Peyer's patch (tissue), 4 donors: ENCODE measurements around the gene FAU. TPM values are rescaled to one million over a fixed set of nuclear protein-coding genes. Genes with fewer than 3 reads are reported as not detected.

Source experiments
- DNase-seq, 3 donors: peaks; one replicate each; pipeline ENCODE4 v3.0.0-alpha.2; 2017 to 2019
- H3K27ac ChIP-seq, 4 donors: fragments of 200-600 bp; sonication (generic); one replicate each; pipeline ENCODE4 v1.5.1; 2016 to 2019
- H3K27me3 ChIP-seq, 2 donors: fragments of 200-600 bp; sonication (generic); one replicate each; pipeline ENCODE4 v1.5.1; 2019
- H3K36me3 ChIP-seq, 3 donors: fragments of 200-600 bp; sonication (generic); one replicate each; pipeline ENCODE4 v1.5.1; 2016 to 2019
- H3K4me1 ChIP-seq, 4 donors: fragments of 200-600 bp; sonication (generic); one replicate each; pipeline ENCODE4 v1.5.1; 2016 to 2019
- H3K4me3 ChIP-seq, 4 donors: fragments of 200-600 bp; sonication (generic); 1 replicate in 3 of 4; 2 replicates in 1 of 4; pipeline ENCODE4 v1.5.1; 2016 to 2019; ENCODE audit warnings: mild to moderate bottlenecking in 1 of 4
- H3K9me3 ChIP-seq, 4 donors: fragments of 200-600 bp; sonication (generic); one replicate each; pipeline ENCODE4 v1.5.1; 2016 to 2019; ENCODE audit warnings: mild to moderate bottlenecking in 1 of 4
- CTCF ChIP-seq, 6 experiments: fragments of 450-650 bp in 4 of 6; fragments of 200-600 bp in 2 of 6; sonication (generic) in 1 of 6; IDR thresholded peaks; one replicate each; pipeline ENCODE4 v1.5.1; 2017 to 2019; ENCODE audit warnings: antibody characterized with exemption in 6 of 6, mild to moderate bottlenecking in 3 of 6, moderate library complexity in 1 of 6
- POLR2A ChIP-seq, 2 donors: fragments of 450-650 bp; IDR thresholded peaks; one replicate each; pipeline ENCODE4 v1.5.1; 2017; ENCODE audit warnings: antibody characterized with exemption in 2 of 2, mild to moderate bottlenecking in 2 of 2, moderate library complexity in 2 of 2
- total RNA-seq, 4 donors: library from RNA; depleted of rRNA; stranded (reverse); fragments of >200 nt; gene quantifications; one replicate each; pipeline ENCODE4 v1.1.0, GENCODE V29; 2016

Gene FAU
- total RNA-seq, 4 donors from 2014 or later: 412 to 714 (median 579) TPM

DNA sequence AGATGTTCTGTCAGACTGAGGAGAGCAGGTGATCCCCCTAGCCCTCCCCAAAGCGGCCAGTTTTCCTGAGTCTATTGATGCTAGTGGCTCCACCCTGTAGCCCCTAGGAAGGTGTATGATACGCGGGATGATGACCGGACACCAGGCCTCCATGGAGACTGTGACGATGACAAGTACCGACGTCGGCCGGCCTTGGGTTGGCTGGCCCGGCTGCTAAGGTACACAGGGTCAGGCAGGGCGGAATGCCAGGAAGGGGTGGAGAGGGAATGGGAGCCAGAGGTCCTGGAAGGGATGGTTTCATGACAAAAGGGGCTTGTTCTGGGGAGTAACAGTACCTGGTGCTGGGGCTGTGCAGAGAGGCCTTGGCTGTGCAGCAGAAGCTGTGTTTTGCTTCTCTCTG, 34.7 kb downstream of the FAU start:
- TF ChIP-seq CTCF (IDR thresholded peaks at IDR 0.05): no peak
- no peak for TF ChIP-seq POLR2A (IDR thresholded peaks at IDR 0.05)
- Histone ChIP-seq H3K4me3 (no peak overlapping the region), H3K27me3 (no peaks in the 10 kb centered on the region), H3K4me1 (peaks cover 6 to 21% (median 8%) of the 10 kb centered on the region in 4 donors), H3K36me3 (peaks cover 0 to 46% (median 0%) of the 10 kb centered on the region in 3 donors), H3K27ac (no peak overlapping the region), H3K9me3 (no peaks in the 10 kb centered on the region)
- no peak for DNase-seq

DNA sequence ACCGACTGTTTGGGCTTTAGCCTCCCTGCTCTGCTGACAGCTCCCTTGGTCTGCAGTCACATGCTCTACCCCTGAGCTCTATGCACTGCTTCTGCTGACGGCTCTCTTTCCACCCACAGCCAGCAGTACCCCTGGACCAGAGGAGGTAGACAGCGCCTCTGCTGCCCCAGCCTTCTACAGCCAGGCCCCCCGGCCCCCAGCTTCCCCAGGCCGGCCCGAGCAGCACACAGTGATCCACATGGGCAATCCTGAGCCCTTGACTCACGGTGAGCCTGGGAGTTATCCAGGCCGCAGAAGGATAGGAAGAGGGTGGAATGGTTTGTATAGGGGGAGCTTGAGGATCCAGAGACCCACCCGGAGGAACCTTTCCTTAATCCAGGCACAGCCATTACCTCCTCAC, 35.1 kb downstream of the FAU start:
- peaks cover 6 to 21% (median 8%) of the 10 kb centered on the region in 4 donors for H3K4me1 ChIP-seq
- no peaks in the 10 kb centered on the region for H3K27me3 ChIP-seq
- TF ChIP-seq POLR2A (IDR thresholded peaks at IDR 0.05) (no peak), CTCF (IDR thresholded peaks at IDR 0.05) (no peak)
- H3K4me3 ChIP-seq: no peak overlapping the region
- no peaks in the 10 kb centered on the region for H3K9me3 ChIP-seq
- DNase-seq: no peak
- H3K27ac ChIP-seq: no peak overlapping the region
- H3K36me3 ChIP-seq: peaks cover 0 to 46% (median 0%) of the 10 kb centered on the region in 3 donors

DNA sequence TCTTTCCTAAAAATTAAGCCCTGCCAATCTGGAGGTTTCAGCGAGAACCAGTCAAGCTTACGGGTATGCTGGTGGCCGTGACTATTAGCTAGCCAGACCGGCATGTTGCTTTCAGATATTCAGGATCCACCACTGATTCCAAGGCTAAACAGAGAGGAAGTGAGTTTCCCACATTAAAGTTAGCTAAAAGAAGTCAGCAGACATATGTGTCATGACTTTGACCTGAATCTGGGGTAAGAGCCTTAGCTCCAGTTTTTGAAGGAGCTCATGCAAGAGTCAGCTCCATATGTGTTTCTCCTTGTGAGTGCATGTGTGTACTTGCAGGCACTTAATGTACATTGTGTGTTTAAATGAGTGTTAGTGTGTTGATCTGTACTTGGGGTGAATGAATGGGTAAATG, 36.5 kb downstream of the FAU start:
- Histone ChIP-seq H3K36me3 (peaks cover 0 to 46% (median 0%) of the 10 kb centered on the region in 3 donors), H3K4me1 (peaks cover 6 to 21% (median 8%) of the 10 kb centered on the region in 4 donors), H3K27ac (no peak overlapping the region), H3K4me3 (no peak overlapping the region), H3K9me3 (no peaks in the 10 kb centered on the region), H3K27me3 (no peaks in the 10 kb centered on the region)
- no peak for DNase-seq
- TF ChIP-seq POLR2A (IDR thresholded peaks at IDR 0.05) (no peak), CTCF (IDR thresholded peaks at IDR 0.05) (no peak)

DNA sequence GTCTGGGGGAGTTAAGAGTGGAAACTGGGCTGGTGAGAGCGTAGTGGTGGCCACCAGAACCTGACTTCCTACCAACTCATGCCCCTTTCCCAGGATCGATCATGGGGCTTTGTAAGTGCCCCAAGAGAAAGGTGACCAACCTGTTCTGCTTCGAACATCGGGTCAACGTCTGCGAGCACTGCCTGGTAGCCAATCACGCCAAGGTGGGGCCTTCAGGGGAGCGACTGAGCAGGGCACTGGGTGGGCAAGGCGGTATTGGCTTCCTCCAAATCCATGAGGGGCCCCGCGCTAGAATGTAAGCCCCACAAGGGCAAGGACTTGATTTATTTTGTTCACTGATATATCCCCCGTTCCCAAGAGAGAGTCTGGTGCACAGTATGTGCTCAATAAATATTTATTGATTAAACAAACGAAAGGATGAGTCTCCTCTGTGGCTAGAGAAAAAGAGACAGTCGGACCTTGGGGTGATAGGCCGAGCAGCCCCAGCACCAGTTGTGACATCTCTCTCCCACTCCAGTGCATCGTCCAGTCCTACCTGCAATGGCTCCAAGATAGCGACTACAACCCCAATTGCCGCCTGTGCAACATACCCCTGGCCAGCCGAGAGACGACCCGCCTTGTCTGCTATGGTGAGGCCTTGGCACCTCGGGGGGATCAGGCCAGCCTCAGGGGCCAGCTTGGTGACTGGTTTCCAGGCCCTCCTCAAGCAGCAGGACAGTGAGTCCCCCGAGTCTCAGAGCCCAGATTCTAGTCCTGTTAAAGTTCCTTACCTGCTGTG, 37.1 kb downstream of the FAU start:
- H3K36me3 ChIP-seq: peaks cover 0 to 46% (median 0%) of the 10 kb centered on the region in 3 donors
- DNase-seq: no peak
- H3K4me3 ChIP-seq: peak overlapping the region; percentile 73 to 86 (median 84)

More for the DNA sequence above, 37.1 kb downstream of the FAU start:
- Histone ChIP-seq H3K27ac (peak overlapping the region; percentile 93 to 97 (median 96)), H3K27me3 (no peaks in the 10 kb centered on the region), H3K4me1 (peaks cover 6 to 21% (median 8%) of the 10 kb centered on the region in 4 donors), H3K9me3 (no peaks in the 10 kb centered on the region)
- TF ChIP-seq POLR2A (IDR thresholded peaks at IDR 0.05) (no peak), CTCF (IDR thresholded peaks at IDR 0.05) (no peak)
